Ammon's horn (tissue), 1 donor: ENCODE data around the gene BAIAP3.

Experiments used
- DNase-seq: peaks from one replicate; pipeline ENCODE4 v3.0.0-alpha.2; 2016; ENCODE audit warnings: low spot score

Gene BAIAP3

GRCh38 chr16:1366712-1367299 is 33.4 kb downstream of the BAIAP3 start:
- DNase-seq = no peak

DNA sequence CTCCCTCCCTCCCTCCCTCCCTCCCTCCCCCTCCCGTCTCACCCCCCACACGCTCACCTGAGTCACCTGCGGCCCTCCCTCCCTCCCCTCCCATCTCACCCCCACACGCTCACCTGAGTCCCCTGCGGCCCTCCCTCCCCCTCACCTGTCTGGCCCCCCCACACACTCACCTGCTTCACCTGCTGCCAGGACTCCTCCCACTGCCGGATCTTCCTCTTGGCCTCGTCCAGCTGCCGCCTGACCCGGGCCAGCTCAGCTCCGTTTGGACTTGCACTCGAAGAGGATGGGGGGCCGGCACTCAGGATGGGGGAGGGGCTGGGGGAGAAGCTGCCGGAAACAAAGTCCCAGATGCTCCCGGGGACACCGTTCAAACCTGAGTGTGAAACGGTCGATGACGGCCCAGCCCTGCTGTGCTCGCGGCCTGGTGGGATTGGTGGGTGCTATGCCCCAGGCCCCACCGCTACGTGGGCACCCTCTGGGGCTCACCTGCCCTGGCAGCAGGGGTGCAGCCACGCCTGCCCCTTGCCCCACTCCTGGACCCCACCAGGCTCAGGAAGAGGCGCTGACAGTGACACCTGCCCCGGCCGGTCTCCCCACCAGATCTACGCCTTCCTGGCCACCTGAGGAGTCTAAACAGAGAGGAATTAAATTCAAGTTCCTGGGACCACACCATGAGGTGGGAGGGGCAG is 34.2 kb downstream of the BAIAP3 start:
- no peak for DNase-seq

GRCh38 chr16:1371054-1371978 is 37.9 kb downstream of the BAIAP3 start:
- no peak for DNase-seq

DNA sequence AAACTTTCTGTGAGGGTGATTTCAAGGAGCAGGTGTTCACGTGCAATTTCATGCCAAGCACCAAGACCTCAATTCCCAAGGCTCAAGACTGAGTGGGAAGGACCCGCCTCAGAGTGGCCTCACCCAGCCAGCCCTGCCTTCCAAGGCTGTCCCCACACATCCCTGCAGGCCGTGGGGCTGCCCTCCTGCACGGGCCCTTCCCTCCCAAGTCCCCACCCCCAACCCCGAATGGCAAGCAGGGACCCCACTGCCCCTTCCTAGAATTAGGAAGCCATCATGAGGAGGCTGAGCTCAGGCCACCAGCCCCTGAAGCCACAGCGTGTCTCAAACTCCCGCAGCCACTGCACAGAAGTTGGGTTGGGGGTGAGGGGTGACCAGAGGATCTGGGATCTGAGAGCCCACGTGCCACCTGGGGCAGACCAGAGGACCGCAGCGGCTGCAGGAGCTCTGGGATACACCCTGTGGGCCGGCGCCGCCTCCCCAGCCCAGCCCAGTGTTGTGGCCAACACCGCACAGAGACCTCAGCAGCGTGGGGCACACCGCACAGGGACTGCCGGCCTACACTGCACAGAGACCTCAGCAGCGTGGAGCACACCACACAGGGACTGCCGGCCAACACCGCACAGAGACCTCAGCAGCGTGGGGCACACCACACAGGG is 39.0 kb downstream of the BAIAP3 start:
- no peak for DNase-seq

- DNase-seq = no peak
Observed at GRCh38 chr16:1374418-1375297, 41.2 kb downstream of the BAIAP3 start.

DNA sequence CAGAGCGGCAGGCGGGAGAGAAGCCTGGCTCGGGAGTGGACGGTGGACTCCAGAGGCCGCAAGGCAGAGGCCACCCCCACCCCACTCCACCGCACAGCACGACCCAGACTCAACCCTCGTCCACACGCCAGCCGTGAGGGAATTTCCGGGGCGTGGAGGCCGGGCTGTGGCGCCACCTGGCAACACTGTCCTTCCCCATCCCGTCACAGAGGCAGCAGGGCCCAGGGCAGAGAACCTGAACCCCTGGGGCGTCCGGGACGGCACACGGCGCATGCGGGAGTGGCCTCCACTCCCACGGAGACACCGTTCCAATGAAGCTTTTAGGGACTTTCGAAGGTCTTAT is 41.8 kb downstream of the BAIAP3 start:
- no peak for DNase-seq

DNA sequence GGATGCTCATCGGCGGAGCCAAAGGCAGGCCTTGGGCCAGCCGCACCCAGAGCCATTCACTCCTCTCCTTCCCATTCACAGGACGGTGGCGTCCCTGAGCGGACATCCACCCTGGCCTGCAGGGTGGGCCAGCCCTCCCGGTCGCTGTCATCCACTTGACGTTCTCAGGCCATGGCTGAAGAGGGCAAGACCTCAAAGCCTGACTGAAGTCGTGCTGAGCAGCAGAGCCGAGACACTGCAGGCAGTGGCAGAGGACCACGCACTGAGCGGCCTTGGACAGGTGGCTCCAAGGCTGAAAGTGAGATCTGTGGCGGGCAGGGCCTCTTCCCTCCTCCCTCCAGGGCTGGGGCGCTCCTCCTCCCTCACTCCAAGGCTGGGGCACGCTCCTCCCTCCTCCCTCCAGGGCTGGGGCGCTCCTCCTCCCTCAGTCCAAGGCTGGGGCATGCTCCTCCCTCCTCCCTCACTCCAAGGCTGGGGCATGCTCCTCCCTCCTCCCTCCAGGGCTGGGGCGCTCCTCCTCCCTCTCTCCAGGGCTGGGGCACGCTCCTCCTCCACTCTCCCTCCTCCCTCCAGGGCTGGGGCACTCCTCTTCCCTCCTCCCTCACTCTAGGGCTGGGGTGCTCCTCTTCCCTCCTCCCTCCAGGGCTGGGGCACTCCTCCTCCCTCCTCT is 42.4 kb downstream of the BAIAP3 start:
- no peak for DNase-seq

DNA sequence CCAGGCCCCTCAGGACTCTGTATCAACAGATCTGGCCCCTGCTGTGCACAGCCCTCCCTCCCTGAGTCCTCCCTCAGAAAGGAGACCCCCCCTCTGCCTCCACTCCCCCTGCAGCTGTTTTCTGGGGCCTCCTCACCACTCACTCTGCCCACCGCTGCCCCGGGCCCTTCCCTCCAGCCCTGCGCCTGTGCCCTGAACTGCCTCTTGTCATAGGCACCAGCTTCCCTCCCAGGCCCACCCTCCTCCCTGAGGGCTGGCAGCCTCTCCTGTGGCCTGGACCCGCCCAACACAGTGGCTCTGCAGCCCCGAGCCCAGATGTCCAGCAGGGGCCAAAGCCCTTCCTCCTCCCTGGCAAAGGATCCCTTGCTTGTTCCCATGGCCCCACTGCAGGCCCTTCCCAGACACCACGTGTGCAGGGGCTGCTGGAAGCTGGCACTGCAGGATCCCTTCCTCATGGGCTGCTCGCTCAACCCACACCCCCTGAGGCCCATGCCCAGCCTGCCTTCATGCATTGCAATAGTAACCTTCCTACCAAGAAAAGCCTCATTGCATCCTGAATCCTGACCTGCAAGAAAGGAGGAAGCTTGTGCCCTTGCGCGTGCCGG is 44.1 kb downstream of the BAIAP3 start:
- peak; percentile 71 for DNase-seq

DNA sequence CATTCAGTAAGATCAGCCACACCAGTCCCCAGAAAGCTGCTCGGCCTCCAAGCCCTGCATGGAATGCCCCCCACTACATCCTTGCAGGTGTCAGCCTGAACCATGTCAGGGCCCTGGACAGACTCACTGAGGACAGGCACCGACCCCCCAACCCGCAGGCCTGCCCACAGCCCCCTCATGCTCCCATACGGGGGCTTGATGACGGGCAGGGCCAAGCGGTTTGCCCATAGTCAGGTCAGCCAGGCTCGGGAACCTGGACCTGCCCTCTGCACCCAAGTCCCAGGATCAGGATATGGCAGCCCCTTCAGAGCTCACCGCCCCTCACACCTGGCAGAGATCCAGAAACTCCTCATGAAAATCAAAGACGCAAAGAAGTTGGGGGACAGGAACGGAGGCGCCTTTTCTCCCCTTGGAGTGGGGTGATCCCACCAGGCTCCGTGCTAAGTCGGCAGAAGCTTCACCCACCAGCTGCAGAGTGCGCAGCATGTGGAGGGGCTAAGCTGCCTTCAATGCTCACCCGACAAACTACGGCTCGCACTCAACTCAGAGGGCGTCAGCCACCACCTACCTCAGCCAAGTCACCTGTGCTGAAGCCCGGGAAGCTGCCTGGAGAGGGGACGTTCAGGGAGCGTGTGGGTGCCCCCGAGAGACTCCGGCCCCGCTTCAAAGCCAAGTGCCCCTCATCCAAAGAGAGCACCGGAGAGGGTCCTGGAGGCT is 44.8 kb downstream of the BAIAP3 start:
- no peak for DNase-seq

- peak; percentile 45 for DNase-seq
Observed at GRCh38 chr16:1378804-1379303, 45.4 kb downstream of the BAIAP3 start.

GRCh38 chr16:1379304-1380076 is 46.0 kb downstream of the BAIAP3 start:
- DNase-seq = no peak

- DNase-seq = no peak
Observed at GRCh38 chr16:1380195-1380594, 46.8 kb downstream of the BAIAP3 start.

GRCh38 chr16:1381612-1382406 is 48.4 kb downstream of the BAIAP3 start:
- DNase-seq = no peak

- DNase-seq = no peak
Observed at GRCh38 chr16:1383556-1383955, 50.1 kb downstream of the BAIAP3 start.

- no peak for DNase-seq
Observed at GRCh38 chr16:1385232-1385631, 51.8 kb downstream of the BAIAP3 start.

GRCh38 chr16:1387331-1387730 is 53.9 kb downstream of the BAIAP3 start:
- DNase-seq = no peak

GRCh38 chr16:1389762-1390161 is 56.3 kb downstream of the BAIAP3 start:
- no peak for DNase-seq

DNA sequence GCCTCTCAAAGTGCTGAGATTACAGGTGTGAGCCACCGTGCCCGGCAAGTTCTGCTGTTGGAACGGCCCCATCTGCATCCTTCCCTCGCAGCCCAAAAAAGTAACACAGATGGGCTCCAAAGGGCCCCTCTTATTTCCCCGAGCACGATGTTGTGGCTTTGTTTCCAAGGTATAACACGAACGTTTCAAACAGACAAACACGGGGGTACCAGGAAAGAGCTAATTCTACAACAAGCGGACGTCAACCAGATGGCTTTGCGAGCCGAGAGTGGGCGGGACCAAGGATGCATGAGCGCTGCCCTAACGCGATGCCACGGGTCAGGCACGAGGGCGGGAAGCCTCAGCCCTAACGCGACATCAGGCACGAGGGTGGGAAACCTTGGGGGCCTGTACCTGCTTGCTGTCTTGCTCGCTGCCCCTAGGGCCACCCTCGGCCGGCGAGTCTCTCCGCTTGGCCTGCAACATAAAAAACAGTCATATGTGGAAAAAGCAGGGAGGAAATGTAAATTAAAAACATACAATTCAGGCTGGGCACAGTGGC is 56.9 kb downstream of the BAIAP3 start:
- DNase-seq = no peak
